ENCODE data around the gene TPGS1.

GRCh38 chr19:539429-540030 lies 32.2 kb downstream of the TPGS1 start:
- TF ChIP-seq CTCF (IDR thresholded peaks at IDR 0.05) (no peak), POLR2A (IDR thresholded peaks at IDR 0.05) (no peak)

All from body of pancreas (tissue), 4 donors.